HL-60 (cell line): ENCODE measurements around the gene DCX.

Experiments
- DNase-seq, 2 experiments: peaks; one replicate each; pipeline ENCODE4 v3.0.0-alpha.2; 2010 to 2020; ENCODE audit warnings: low read depth in 1 of 2, low spot score in 1 of 2
- H3K27ac ChIP-seq: fragments of 250-450 bp; sonication (Bioruptor Pico); replicated peaks from 2 replicates; pipeline ENCODE4 v1.5.1; 2020; ENCODE audit warnings: mild to moderate bottlenecking, moderate library complexity
- H3K27me3 ChIP-seq: fragments of 250-450 bp; sonication (Bioruptor Pico); 2 replicates; pipeline ENCODE4 v1.5.1; 2021; ENCODE audit warnings: mild to moderate bottlenecking, moderate library complexity; ENCODE audit not compliant: insufficient read depth, poor library complexity, severe bottlenecking
- H3K4me3 ChIP-seq: replicated peaks from 2 replicates; pipeline ENCODE4 v1.5.1; 2011; ENCODE audit warnings: mild to moderate bottlenecking, control low read depth, low read length; ENCODE audit not compliant: insufficient read depth
- GABPA ChIP-seq: IDR thresholded peaks from 2 replicates; pipeline ENCODE4 v1.6.1; 2012; ENCODE audit warnings: low read depth
- POLR2AphosphoS5 ChIP-seq: IDR thresholded peaks from 2 replicates; pipeline ENCODE4 v1.6.1; 2012; ENCODE audit warnings: low read depth
- SPI1 ChIP-seq: IDR thresholded peaks from 2 replicates; pipeline ENCODE4 v1.6.1; 2012; ENCODE audit warnings: low read depth, mild to moderate bottlenecking, borderline replicate concordance
- TF ChIP-seq, protein P1 (sequence below): IDR thresholded peaks from 2 replicates; pipeline ENCODE4 v1.6.1; 2012; ENCODE audit warnings: low read depth; ENCODE audit not compliant: insufficient replicate concordance
- TF ChIP-seq, protein P2 (sequence below): IDR thresholded peaks from one replicate; pipeline ENCODE4 v1.5.1; 2011; ENCODE audit warnings: low read length, control low read depth, inconsistent platforms; ENCODE audit not compliant: insufficient read depth

The DCX gene

DNA sequence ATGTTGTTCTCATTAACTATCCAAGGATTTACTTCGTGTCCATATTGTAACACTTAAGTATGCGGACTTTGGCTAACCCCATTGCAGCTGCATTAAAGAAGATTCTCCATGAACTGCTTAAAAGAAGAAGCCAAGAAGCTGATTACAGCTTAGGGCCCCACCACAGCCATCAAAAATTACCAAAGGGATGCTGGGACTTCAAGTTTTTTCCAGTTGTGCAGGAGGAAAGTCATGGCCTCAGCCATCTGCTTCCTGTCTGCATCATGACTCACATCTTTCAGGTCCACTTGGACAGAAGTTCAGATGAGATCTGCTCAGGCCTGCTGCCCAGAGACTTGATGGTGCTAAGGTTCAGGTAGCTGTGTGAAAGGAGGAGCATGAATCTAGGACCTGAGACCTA is 102.9 kb downstream of the DCX start:
- no peak for DNase-seq
- TF ChIP-seq POLR2AphosphoS5 (no peak), SPI1 (no peak), GABPA (no peak)
- TF ChIP-seq, protein P1, sequence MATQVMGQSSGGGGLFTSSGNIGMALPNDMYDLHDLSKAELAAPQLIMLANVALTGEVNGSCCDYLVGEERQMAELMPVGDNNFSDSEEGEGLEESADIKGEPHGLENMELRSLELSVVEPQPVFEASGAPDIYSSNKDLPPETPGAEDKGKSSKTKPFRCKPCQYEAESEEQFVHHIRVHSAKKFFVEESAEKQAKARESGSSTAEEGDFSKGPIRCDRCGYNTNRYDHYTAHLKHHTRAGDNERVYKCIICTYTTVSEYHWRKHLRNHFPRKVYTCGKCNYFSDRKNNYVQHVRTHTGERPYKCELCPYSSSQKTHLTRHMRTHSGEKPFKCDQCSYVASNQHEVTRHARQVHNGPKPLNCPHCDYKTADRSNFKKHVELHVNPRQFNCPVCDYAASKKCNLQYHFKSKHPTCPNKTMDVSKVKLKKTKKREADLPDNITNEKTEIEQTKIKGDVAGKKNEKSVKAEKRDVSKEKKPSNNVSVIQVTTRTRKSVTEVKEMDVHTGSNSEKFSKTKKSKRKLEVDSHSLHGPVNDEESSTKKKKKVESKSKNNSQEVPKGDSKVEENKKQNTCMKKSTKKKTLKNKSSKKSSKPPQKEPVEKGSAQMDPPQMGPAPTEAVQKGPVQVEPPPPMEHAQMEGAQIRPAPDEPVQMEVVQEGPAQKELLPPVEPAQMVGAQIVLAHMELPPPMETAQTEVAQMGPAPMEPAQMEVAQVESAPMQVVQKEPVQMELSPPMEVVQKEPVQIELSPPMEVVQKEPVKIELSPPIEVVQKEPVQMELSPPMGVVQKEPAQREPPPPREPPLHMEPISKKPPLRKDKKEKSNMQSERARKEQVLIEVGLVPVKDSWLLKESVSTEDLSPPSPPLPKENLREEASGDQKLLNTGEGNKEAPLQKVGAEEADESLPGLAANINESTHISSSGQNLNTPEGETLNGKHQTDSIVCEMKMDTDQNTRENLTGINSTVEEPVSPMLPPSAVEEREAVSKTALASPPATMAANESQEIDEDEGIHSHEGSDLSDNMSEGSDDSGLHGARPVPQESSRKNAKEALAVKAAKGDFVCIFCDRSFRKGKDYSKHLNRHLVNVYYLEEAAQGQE = no peak
- TF ChIP-seq, protein P2, sequence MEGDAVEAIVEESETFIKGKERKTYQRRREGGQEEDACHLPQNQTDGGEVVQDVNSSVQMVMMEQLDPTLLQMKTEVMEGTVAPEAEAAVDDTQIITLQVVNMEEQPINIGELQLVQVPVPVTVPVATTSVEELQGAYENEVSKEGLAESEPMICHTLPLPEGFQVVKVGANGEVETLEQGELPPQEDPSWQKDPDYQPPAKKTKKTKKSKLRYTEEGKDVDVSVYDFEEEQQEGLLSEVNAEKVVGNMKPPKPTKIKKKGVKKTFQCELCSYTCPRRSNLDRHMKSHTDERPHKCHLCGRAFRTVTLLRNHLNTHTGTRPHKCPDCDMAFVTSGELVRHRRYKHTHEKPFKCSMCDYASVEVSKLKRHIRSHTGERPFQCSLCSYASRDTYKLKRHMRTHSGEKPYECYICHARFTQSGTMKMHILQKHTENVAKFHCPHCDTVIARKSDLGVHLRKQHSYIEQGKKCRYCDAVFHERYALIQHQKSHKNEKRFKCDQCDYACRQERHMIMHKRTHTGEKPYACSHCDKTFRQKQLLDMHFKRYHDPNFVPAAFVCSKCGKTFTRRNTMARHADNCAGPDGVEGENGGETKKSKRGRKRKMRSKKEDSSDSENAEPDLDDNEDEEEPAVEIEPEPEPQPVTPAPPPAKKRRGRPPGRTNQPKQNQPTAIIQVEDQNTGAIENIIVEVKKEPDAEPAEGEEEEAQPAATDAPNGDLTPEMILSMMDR = no peak
- Histone ChIP-seq H3K27ac (no peak overlapping the region), H3K4me3 (no peak overlapping the region), H3K27me3 (no peaks in the 10 kb centered on the region)

DNA sequence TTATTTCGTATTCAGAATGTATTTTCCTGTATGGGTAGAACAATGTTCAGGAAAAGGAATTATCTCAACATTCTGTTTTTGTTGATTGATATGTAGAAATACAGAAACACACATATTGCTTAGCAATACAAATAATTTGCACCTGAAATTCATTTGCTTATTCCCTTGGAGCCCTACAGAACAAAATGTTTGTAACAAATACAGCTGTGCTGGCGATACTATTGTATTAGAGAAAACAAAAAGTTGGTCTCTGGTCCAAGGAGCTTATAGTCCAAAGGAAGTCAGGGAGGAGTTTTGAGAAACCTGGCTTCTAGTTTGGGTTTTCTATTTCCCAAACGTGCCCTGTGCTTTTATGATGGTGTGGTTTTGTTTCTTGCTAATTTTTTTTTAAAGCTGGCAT is 104.0 kb downstream of the DCX start:
- Histone ChIP-seq H3K27ac (no peak overlapping the region), H3K27me3 (no peaks in the 10 kb centered on the region), H3K4me3 (no peak overlapping the region)
- TF ChIP-seq, protein P2 = no peak
- TF ChIP-seq, protein P1 = no peak
- TF ChIP-seq GABPA = no peak
- no peak for TF ChIP-seq SPI1
- no peak for TF ChIP-seq POLR2AphosphoS5
- no peak for DNase-seq

DNA sequence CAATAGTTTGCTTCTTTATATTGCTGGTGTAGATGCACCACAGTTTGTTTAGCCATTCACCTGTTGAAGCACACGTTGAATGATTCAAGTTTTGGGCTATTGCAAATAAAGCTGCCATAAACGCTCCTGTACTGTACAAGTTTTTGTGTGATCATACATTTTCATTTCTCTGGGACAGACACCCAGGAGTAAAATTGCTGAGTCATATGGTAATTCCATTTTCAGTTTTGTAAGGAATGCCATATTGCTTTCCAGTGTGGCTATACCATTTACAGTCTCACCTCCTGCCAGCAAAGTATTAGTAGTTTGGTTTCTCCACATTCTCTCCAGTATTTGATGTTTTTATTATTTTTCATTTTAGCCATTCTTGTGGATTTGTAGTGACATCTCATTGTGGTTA is 109.7 kb downstream of the DCX start:
- H3K27ac ChIP-seq = no peak overlapping the region
- H3K4me3 ChIP-seq = no peak overlapping the region
- no peak for DNase-seq
- H3K27me3 ChIP-seq = no peaks in the 10 kb centered on the region
- TF ChIP-seq POLR2AphosphoS5 (no peak), SPI1 (no peak), GABPA (no peak)
- TF ChIP-seq, protein P1 = no peak
- TF ChIP-seq, protein P2 = no peak
